ENCODE data around the gene MYL5. TPM values are rescaled to one million over a fixed set of nuclear protein-coding genes. Genes with fewer than 3 reads are reported as not detected.

Gene MYL5
- total RNA-seq, 4 donors from 2014 or later, result 16.0 to 37.7 (median 20.1) TPM

- TF ChIP-seq CTCF (IDR thresholded peaks at IDR 0.05; ENCODE audit: low read depth), result no peak
These were observed 7.9 kb upstream of the MYL5 start for GRCh38 chr4:666436-666810.

- no peak for TF ChIP-seq CTCF (IDR thresholded peaks at IDR 0.05; ENCODE audit: low read depth)
These were observed 7.4 kb upstream of the MYL5 start for GRCh38 chr4:666822-667544.

GRCh38 chr4:667545-667925, 6.8 kb upstream of the MYL5 start:
- TF ChIP-seq CTCF (IDR thresholded peaks at IDR 0.05; ENCODE audit: low read depth), result no peak

- no peak for TF ChIP-seq CTCF (IDR thresholded peaks at IDR 0.05; ENCODE audit: low read depth)
These were observed 2.6 kb upstream of the MYL5 start for GRCh38 chr4:671769-672168.

- TF ChIP-seq CTCF (IDR thresholded peaks at IDR 0.05; ENCODE audit: low read depth), result no peak
These were observed 822 bp upstream of the MYL5 start for GRCh38 chr4:673349-674091.

GRCh38 chr4:675036-675882, 917 bp downstream of the MYL5 start:
- TF ChIP-seq CTCF (IDR thresholded peaks at IDR 0.05; ENCODE audit: low read depth), result no peak
